ENCODE data around the gene GPR34.

DNA sequence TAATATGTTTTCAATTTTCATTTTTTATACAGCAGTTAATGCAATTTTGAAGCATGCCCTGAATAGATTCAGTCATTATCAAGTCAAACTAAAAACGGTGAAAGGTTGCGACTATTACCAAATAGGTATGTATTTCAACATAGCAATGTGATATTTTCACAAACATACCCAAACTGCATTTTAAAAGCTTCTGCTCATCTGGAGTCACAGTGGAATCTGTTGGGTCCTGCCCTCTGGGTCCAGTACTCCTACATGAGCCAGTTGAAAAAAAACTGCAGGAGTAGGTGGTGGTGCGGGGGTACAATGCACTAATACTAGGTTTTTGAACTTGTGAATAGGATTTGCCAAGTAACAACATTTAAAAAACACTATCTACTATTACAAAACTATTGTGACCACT, 938 bp downstream of the GPR34 start:
- TF ChIP-seq POLR2AphosphoS5 (IDR thresholded peaks at IDR 0.05) (no peak), EP300 (conservative IDR thresholded peaks at IDR 0.05; ENCODE audit: poor library complexity, severe bottlenecking) (no peak)
